GM18507 (cell line): ENCODE measurements around the gene PGGT1B.
A peak's percentile ranks its signal among the peaks of the same experiment; 100 is the strongest.

Experiments
- DNase-seq: peaks from one replicate; pipeline ENCODE4 v3.0.0; 2011; ENCODE audit warnings: low read depth; ENCODE audit not compliant: insufficient read length; ENCODE audit errors: extremely low spot score
- FAIRE-seq: peaks from 2 replicates; lab custom pipeline; 2011; peaks lifted over from hg19 to GRCh38; lab: Jason Lieb, UNC

PGGT1B gene

DNA sequence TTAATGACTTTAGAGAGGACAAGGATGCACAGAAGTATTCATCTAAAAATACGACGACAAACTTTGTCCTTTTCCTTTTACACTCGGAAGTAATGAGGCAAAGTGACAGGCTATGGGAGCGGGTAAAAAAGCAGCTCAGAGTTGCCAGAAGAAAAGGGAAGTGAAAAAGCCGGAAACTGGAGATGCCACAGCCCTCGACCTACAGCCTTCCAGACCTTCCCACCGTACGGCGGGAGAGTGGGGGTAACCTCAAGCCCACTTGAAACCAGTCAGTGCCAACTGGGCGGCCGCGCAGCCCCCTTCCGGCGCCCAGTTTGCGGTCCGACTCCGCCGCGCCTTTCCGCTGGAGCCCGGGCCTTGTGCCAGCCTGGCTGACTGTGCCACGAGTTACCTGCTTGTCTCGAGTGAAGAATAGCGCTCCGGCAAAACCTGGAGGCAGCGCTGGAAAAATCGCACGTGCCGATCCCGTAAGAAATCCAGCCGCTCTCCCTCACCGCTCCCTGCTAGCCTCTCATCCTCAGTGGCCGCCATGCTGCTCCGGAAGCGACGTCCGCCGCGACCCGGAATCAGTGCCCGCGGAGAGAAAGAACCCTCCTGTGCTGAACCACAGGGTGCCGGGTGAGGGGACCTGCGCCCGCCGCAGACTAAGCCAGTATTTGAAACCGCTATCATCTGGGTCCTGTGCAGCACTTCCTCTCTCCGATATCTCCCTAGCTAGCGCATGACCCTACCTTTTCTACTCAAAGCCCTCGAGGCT, at the start of gene PGGT1B:
PGGT1B (minus strand) TSS at position 557 of the 757 bp plus-strand sequence; CDS start at position 531, 26 bp downstream.
- FAIRE-seq = peak; percentile 91
- peak; percentile 45 for DNase-seq

- FAIRE-seq (peak; percentile 62), DNase-seq (no peak)
Measured at GRCh38 chr5:115309751-115310370, 47.2 kb upstream of the PGGT1B start.

DNA sequence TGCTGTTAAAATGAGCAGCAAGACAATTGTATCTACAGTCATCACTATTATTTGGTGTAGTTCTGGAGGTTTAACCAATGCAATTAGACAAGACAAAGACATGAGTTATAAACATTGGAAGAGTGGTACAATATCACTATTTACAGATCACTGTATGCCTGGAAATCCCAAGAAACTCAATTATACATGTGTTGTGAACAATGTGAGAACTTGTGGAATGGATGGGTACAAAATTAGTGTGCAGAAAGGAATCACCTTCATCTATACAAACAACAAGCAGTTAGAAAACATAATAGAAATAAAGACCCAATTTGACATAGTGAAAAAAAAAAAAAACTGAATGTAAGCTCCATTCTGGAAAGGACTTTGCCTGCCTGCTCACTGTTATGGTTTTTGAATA, 46.1 kb upstream of the PGGT1B start:
- FAIRE-seq (no peak), DNase-seq (no peak)

- DNase-seq (no peak), FAIRE-seq (no peak)
Measured at GRCh38 chr5:115306011-115306536, 43.4 kb upstream of the PGGT1B start.

- DNase-seq (no peak), FAIRE-seq (no peak)
Measured at GRCh38 chr5:115304496-115304895, 41.8 kb upstream of the PGGT1B start.

DNA sequence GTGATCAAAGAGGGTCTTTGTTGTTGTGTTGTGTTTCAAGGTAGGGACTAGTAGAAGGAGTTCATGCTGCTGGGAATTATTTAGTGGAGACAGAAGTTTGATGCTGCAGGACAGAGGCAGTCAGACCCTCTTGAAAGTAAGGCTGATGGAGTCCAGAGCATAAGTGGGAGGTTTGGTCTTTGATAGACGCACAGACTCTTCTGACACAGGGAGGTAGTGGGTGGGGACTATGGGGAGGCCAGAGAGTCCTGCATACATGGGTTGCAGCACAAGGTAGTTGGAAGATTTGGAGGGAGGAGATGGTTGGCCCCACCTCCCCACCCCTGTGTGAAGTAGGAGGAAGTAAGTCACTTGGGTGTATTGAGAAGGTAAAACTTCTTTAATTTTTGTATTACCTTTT, 36.1 kb upstream of the PGGT1B start:
- FAIRE-seq = no peak
- no peak for DNase-seq

- DNase-seq (no peak), FAIRE-seq (no peak)
Measured at GRCh38 chr5:115297031-115297430, 34.4 kb upstream of the PGGT1B start.

- DNase-seq (peak; percentile 84), FAIRE-seq (peak; percentile 38)
Measured at GRCh38 chr5:115296124-115297022, 33.7 kb upstream of the PGGT1B start, which contains the start of gene CCDC112. Gene CCDC112, minus strand, starts transcription at chr5:115296654. Its CDS starts 111 bp downstream, at chr5:115296543.

- no peak for FAIRE-seq
- DNase-seq = no peak
Measured at GRCh38 chr5:115295777-115296123, 33.1 kb upstream of the PGGT1B start.

DNA sequence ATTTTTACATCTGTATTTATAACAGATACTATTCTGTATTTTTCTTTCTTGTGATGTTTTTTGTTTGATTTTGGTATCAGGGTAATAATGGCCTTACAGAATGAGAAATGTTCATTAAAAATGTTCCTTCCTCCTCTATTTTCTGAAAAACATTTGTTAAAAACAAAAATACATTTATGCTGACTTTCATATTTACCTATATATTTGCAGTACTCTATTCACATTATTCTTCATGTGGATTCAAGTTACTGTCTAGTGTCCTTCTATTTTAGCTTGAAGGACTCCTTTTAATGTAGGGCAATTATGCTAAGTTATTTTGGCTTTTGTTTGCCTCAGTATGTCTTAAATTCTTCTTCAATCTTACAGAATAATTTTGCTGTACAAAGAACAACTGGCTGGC, 28.7 kb upstream of the PGGT1B start:
- FAIRE-seq (no peak), DNase-seq (no peak)

- FAIRE-seq (no peak), DNase-seq (no peak)
Measured at GRCh38 chr5:115289104-115289503, 26.4 kb upstream of the PGGT1B start.

DNA sequence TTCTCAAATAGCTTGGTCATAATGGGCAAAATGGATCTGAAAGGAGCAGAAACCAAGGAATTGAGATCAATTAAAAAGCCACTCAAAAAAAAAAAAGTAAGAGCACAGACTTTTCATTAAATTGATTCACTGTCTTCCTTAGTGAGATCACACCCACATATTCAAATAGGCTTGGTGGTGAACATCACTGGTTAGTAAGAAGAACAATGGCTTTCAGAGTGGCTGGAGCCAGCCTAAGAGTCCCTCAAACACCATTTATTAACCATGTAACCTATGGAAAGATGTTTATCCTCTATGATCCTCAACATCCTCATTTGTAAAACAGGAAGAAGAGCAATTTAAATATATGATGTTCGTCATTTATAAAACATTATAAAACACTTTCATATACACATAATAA, 21.3 kb upstream of the PGGT1B start:
- DNase-seq = no peak
- no peak for FAIRE-seq

DNA sequence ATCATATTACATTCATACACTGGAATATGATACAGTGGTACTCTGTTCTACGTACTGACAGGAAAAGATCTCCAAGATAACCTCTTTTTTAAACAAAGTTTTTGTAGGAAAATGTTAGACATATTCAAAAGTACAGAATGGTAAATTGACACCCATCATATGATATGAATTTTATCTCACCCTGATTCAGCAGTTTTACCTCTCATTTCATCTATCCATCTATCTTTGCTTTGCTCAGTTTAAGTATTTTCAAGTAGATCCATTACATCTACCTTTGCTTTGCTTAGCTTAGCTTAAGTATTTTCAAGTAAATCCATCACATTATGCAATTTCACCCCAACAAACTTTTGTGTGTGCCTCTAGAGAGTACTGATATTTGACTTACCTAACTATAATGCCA, 19.5 kb upstream of the PGGT1B start:
- FAIRE-seq (no peak), DNase-seq (no peak)

DNA sequence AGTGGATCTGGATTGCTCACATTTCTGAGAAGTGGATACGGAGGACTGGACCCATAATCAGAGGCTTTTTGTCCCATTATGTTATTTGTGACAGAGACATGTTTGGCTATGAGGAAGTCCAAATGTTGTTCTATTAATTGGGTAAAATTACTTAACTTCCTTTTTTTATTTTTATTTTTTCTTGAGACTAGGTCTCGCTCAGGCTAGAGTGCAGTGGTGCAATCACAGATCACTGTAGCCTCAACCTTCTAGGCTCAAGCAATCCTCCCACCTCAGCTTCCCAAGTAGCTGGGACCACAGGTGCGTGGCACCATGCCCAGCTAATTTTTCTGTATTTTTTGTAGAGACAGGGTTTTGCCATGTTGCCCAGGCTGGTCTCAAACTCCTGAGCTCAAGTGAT, 11.9 kb upstream of the PGGT1B start:
- FAIRE-seq = no peak
- DNase-seq = no peak

GRCh38 chr5:115272297-115272958, 9.8 kb upstream of the PGGT1B start:
- FAIRE-seq (no peak), DNase-seq (no peak)

GRCh38 chr5:115271295-115272050, 8.8 kb upstream of the PGGT1B start:
- FAIRE-seq (peak; percentile 5), DNase-seq (no peak)

- DNase-seq = no peak
- FAIRE-seq = no peak
Measured at GRCh38 chr5:115267617-115268016, 4.9 kb upstream of the PGGT1B start.

DNA sequence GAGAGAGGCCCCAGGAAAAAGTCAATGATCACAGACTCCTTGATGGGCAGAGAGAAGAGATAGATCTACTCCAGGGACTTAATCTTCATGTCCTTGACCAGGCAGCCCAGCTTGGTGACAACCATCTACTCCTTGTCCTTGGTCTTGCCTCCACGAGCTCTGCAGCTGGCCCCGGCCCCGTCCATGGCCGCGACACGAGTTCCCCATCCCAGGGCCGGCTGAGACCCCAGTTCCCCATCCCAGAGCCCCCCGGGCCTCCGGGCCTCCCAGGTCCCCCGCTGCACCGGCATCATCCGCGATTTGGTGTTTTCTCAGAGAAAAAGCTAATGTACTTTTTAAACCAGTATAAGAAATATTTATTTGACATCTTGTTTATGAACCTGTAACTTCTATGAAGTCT, 2.5 kb upstream of the PGGT1B start:
- DNase-seq = no peak
- no peak for FAIRE-seq

DNA sequence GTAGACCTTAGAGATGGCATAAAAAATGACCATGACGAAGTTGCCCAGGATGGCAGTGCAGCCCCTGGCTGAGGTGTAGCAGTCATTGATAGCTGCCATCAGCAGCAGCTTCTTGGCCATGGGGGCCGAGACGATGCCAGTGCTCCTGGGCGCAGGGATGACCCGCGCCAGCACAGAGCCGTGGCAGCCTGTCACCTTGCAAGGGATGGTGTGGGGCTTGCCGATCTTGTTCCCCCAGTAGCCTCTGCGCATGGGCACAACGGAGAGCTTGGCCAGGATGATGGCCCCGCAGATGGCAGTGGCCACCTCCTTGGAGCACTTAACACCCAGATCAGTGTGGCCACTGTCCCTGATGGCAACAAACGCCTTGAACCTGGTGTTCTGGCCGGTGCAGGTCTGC, 2.1 kb upstream of the PGGT1B start:
- no peak for FAIRE-seq
- no peak for DNase-seq
